Stimulated activated CD4-positive, alpha-beta T cell treated with anti-CD3 and anti-CD28 coated beads, Interleukin-2, amount 100 ng/mL, for 4 hours (primary cell): Measurements from ENCODE around the gene SHB.
"Not testable (repeated sequence)": the region's sequence is repeated elsewhere in the genome, so short reads cannot be mapped to it uniquely, and the experiment has no call there.

ENCODE experiments used
- DNase-seq: peaks from one replicate; pipeline ENCODE4 v3.0.0-alpha.2; 2020; ENCODE audit warnings: low read depth

SHB gene

GRCh38 chr9:37902796-37903646 lies 166.0 kb downstream of the SHB start:
- peak; percentile 5 for DNase-seq

DNA sequence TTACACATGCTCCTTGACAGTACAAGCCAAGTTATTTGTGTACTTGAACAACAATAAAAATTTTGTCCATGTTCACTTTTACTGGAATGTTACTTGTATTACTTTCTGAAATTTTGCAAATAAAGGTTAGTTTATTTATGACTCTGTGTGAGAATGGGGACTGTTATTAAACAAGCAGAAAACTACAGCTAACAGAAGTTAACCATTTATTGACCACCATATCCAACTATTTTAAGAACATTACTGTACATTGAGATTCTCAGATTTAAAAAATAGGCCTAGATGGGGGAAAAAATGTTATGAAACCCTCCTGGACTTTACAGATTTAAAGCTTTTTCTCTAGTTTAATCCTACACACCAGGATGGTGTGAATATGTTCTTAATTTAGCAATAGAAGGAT lies 166.9 kb downstream of the SHB start:
- no peak for DNase-seq

DNA sequence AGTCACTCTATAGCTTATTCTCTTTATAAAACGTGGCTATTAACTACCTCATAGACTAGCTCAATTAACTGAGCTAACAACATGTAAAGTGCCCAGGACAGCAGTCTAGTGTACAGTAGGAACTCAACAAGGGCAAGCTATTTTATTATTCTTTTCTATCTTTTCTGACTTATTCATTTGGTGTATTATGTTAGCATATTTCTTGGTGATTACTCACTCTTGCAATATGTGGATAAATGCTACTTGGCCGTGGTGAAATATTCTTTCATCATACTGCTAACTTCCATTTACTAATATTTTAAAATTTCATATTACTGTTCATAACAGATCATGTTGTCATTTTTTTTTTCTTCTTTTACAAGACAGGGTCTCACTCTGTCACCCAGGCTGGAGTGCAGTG lies 170.0 kb downstream of the SHB start:
- DNase-seq: no peak

- DNase-seq: no peak
Observed at GRCh38 chr9:37897665-37898064, 171.4 kb downstream of the SHB start.

DNA sequence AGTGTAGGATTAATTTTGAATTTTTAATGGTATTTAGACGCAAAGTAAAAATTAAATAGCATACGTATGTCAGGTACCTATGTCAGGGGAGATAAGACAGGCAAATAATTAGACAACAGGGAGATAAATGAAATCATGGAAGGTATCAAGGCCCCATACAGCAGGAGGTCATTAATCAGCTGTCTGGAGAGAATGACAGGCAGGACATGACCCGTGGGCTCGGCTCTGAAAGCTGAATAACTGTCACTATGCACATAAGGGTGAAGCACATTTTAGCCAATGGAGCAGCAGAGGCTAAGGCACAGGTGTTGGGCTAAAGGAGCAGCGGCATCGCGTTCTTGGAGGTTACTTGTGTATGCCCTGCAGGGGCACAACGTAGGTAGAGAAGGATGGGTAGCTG lies 177.0 kb downstream of the SHB start:
- no peak for DNase-seq

GRCh38 chr9:37891042-37891441 lies 178.0 kb downstream of the SHB start:
- not testable (repeated sequence) for DNase-seq

DNA sequence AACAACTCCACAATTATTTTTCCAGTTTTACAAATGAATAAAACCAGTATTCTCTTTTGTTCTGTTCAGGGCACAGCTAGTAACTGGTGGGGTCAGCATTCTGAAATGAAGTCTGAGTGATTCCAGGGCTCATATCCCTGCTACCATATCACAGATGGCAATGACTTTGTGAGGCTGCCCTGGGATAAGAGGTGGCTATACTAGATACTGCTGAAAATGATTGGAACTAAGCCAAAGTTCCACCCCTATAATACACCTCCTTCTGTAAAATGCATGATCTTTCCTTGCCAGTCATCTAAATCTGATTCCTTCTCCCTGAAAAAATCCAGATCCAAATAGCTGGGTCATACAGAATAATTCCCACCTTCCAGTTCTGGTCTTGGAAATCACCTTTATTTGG lies 179.5 kb downstream of the SHB start:
- DNase-seq: no peak

GRCh38 chr9:37887977-37888583 lies 180.9 kb downstream of the SHB start:
- DNase-seq: not testable (repeated sequence)

DNA sequence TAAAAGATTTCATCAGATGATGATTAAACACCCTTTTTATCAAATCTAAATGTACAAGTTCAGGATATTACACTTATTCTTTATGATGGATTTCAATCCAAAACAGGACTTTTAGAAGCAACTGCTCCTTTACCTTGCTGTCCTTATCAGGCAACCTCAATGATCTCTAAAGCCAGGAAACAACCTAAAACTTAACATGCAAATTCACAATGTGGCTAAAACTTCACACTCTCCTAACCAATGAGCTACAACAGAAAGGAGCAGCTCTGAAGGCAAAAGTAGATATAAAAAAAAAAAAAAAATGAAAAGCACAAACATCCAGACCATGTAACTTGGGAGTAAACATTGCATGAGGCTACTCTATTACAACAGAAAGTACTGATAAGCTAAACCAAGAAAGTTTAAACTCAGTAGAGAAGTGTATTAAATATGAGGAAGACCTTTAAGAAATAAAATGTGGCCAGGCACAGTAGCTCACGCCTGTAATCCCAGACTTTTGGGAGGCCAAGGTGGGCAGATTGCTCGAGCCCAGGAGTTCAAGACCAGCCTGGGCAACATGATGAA lies 188.0 kb downstream of the SHB start:
- DNase-seq: no peak

- DNase-seq: no peak
Observed at GRCh38 chr9:37876376-37876775, 192.7 kb downstream of the SHB start.

- DNase-seq: no peak
Observed at GRCh38 chr9:37873955-37874354, 195.1 kb downstream of the SHB start.

- DNase-seq: no peak
Observed at GRCh38 chr9:37870799-37871176, 198.2 kb downstream of the SHB start.

DNA sequence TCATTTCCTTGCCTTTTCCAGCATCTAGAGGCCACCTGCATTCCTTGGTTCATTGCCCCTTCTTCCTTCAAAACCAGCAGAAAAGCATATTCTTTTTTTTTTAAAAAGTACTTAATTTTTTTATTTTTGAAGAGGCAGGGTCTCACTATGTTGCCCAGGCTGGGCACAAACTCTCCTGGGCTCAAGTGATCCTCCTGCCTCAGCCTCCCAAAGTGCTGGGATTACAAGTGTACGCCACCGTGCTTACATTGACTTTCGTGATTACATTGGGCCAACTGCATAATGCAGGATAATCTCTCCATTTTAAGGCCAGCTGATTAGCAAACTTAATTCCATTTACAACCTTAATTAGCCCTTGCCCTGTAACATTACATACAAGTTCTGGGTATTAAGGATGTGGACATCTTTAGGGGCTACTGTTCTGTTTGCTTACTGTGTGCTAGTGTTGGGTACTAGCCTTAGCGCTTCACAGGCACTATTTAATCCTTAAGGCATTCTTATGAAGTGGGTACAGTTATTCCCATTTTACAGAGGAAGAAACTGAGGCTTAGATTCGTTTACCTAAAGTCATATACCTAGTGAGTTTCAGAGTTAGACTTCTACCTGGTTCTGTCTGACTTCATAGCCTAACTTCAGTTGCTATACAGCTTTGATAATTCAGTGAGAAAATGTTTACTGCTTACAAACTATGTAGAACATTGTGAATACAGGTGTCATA lies 198.8 kb downstream of the SHB start:
- no peak for DNase-seq
